ENCODE results near the gene HNRNPR.

Gene HNRNPR

GRCh38 chr1:23352096-23352695 lies 8.1 kb upstream of the HNRNPR start:
- ChIA-PET CTCF (no interaction called here), POLR2A (ENCODE audit: low non-redundant PET) (no interaction called here)
- H3K27ac ChIP-seq = no peak overlapping the region
- DNase-seq (ENCODE audit: low spot score) = no peak
- TF ChIP-seq CTCF (conservative IDR thresholded peaks at IDR 0.05; ENCODE audit: low read depth) = no peak

GRCh38 chr1:23345920-23346319 lies 1.8 kb upstream of the HNRNPR start:
- ChIA-PET CTCF (interaction anchor here (0.9 to 2.1 kb wide), 2 partner anchors 58 to 194 kb away, joined by 5 to 10 read pairs; no protein-coding TSS in a partner anchor), POLR2A (ENCODE audit: low non-redundant PET) (no interaction called here)
- DNase-seq (ENCODE audit: low spot score) = no peak
- peak overlapping the region; percentile 97 for H3K27ac ChIP-seq
- TF ChIP-seq CTCF (conservative IDR thresholded peaks at IDR 0.05; ENCODE audit: low read depth) = no peak

- peak; percentile 15 for DNase-seq (ENCODE audit: low spot score)
- no peak for TF ChIP-seq CTCF (conservative IDR thresholded peaks at IDR 0.05; ENCODE audit: low read depth)
- ChIA-PET POLR2A (ENCODE audit: low non-redundant PET) (interaction anchor here (0.5 to 1.6 kb wide), 2 partner anchors 23 to 332 kb away, joined by 5 to 24 read pairs; no protein-coding TSS in a partner anchor), CTCF (interaction anchor here (1.7 to 2.1 kb wide), 2 partner anchors 59 to 195 kb away, joined by 10 read pairs; no protein-coding TSS in a partner anchor)
- H3K27ac ChIP-seq = peak overlapping the region; percentile 97
Measured at GRCh38 chr1:23344987-23345472, 946 bp upstream of the HNRNPR start.

- DNase-seq (ENCODE audit: low spot score) = peak; percentile 17
- POLR2A ChIA-PET (ENCODE audit: low non-redundant PET) = interaction anchor here (1.6 kb wide), 1 partner anchor 24 kb away, joined by 24 read pairs; no protein-coding TSS in a partner anchor
- no peak for TF ChIP-seq CTCF (conservative IDR thresholded peaks at IDR 0.05; ENCODE audit: low read depth)
- peak overlapping the region; percentile 97 for H3K27ac ChIP-seq
- CTCF ChIA-PET = interaction anchor here (0.6 to 1.7 kb wide), 2 partner anchors 61 to 255 kb away, joined by 3 to 10 read pairs; no protein-coding TSS in a partner anchor
Measured at GRCh38 chr1:23343221-23344110, 618 bp downstream of the HNRNPR start.

- CTCF ChIA-PET = interaction anchor here (1.1 to 2.6 kb wide), 2 partner anchors 35 to 62 kb away, joined by 3 to 12 read pairs; no protein-coding TSS in a partner anchor
- no peak overlapping the region for H3K27ac ChIP-seq
- no peak for TF ChIP-seq CTCF (conservative IDR thresholded peaks at IDR 0.05; ENCODE audit: low read depth)
- POLR2A ChIA-PET (ENCODE audit: low non-redundant PET) = no interaction called here
- DNase-seq (ENCODE audit: low spot score) = no peak
Measured at GRCh38 chr1:23341931-23342692, 2.0 kb downstream of the HNRNPR start.

GRCh38 chr1:23339632-23340031 lies 4.5 kb downstream of the HNRNPR start:
- DNase-seq (ENCODE audit: low spot score) = no peak
- CTCF ChIA-PET = interaction anchor here (0.7 to 2.6 kb wide), 2 partner anchors 65 to 148 kb away, joined by 3 to 12 read pairs; no protein-coding TSS in a partner anchor
- TF ChIP-seq CTCF (conservative IDR thresholded peaks at IDR 0.05; ENCODE audit: low read depth) = no peak
- no peak overlapping the region for H3K27ac ChIP-seq
- POLR2A ChIA-PET (ENCODE audit: low non-redundant PET) = no interaction called here

Measured in RWPE1 (cell line).